VCaP (cell line): ENCODE data around the gene SPATA31E1.
"Not testable (repeated sequence)": the region's sequence is repeated elsewhere in the genome, so short reads cannot be mapped to it uniquely, and the experiment has no call there.

ENCODE experiments used
- H3K27ac ChIP-seq: fragments of 450-650 bp; 2 replicates; pipeline ENCODE4 v1.5.1; 2017
- CTCF ChIP-seq: fragments of 450-650 bp; conservative IDR thresholded peaks from 2 replicates; pipeline ENCODE4 v1.5.1; 2017; ENCODE audit warnings: mild to moderate bottlenecking, moderate library complexity

Gene SPATA31E1

GRCh38 chr9:87892956-87893355 is 10.3 kb downstream of the SPATA31E1 start:
- TF ChIP-seq CTCF = no peak
- H3K27ac ChIP-seq = no peak overlapping the region

GRCh38 chr9:87894998-87895625 is 12.4 kb downstream of the SPATA31E1 start:
- no peak for TF ChIP-seq CTCF
- H3K27ac ChIP-seq = no peak overlapping the region

- no peak overlapping the region for H3K27ac ChIP-seq
- TF ChIP-seq CTCF = no peak
These were observed 14.2 kb downstream of the SPATA31E1 start for GRCh38 chr9:87896891-87897290.

- no peak overlapping the region for H3K27ac ChIP-seq
- no peak for TF ChIP-seq CTCF
These were observed 15.5 kb downstream of the SPATA31E1 start for GRCh38 chr9:87898151-87898550.

GRCh38 chr9:87902371-87902770 is 19.7 kb downstream of the SPATA31E1 start:
- not testable (repeated sequence) for H3K27ac ChIP-seq

- peak; percentile 68 for TF ChIP-seq CTCF
- no peak overlapping the region for H3K27ac ChIP-seq
These were observed 26.8 kb downstream of the SPATA31E1 start for GRCh38 chr9:87909310-87910041.

- no peak overlapping the region for H3K27ac ChIP-seq
- no peak for TF ChIP-seq CTCF
These were observed 28.1 kb downstream of the SPATA31E1 start for GRCh38 chr9:87910821-87911220.

GRCh38 chr9:87917662-87918061 is 35.0 kb downstream of the SPATA31E1 start, which contains the start of gene SPATA31C1:
Gene SPATA31C1 (plus strand): TSS chr9:87917962.
- H3K27ac ChIP-seq = not testable (repeated sequence)

GRCh38 chr9:87919013-87919412 is 36.3 kb downstream of the SPATA31E1 start:
- H3K27ac ChIP-seq = not testable (repeated sequence)

- not testable (repeated sequence) for H3K27ac ChIP-seq
These were observed 38.9 kb downstream of the SPATA31E1 start for GRCh38 chr9:87921561-87921960.

GRCh38 chr9:87923012-87923411 is 40.3 kb downstream of the SPATA31E1 start:
- H3K27ac ChIP-seq = not testable (repeated sequence)

GRCh38 chr9:87924851-87925250 is 42.2 kb downstream of the SPATA31E1 start:
- H3K27ac ChIP-seq = not testable (repeated sequence)

GRCh38 chr9:87929152-87929551 is 46.5 kb downstream of the SPATA31E1 start:
- H3K27ac ChIP-seq = not testable (repeated sequence)

GRCh38 chr9:87934444-87934843 is 51.8 kb downstream of the SPATA31E1 start:
- not testable (repeated sequence) for H3K27ac ChIP-seq
